Left ventricle myocardium inferior (tissue), 1 donor: ENCODE results near the gene SVOPL. TPM values are rescaled to one million over a fixed set of nuclear protein-coding genes. Genes with fewer than 3 reads are reported as not detected.

Source experiments
- DNase-seq: peaks from one replicate; pipeline ENCODE4 v3.0.0-alpha.2; 2020
- H3K27ac ChIP-seq: fragments of 200-600 bp; replicated peaks from 2 replicates; pipeline ENCODE4 v1.8.0; 2021
- H3K27me3 ChIP-seq: fragments of 200-600 bp; 2 replicates; pipeline ENCODE4 v1.8.0; 2021; ENCODE audit warnings: low read depth
- H3K36me3 ChIP-seq: fragments of 200-600 bp; 2 replicates; pipeline ENCODE4 v1.8.0; 2021
- H3K4me1 ChIP-seq: fragments of 200-600 bp; 2 replicates; pipeline ENCODE4 v1.8.0; 2021
- H3K4me3 ChIP-seq: fragments of 200-600 bp; 2 replicates; pipeline ENCODE4 v1.8.0; 2021; ENCODE audit warnings: mild to moderate bottlenecking, moderate library complexity
- H3K9me3 ChIP-seq: fragments of 200-600 bp; replicated peaks from 2 replicates; pipeline ENCODE4 v1.8.0; 2021
- CTCF ChIP-seq: fragments of 200-600 bp; IDR thresholded peaks from 2 replicates; pipeline ENCODE4 v1.8.0; 2021; ENCODE audit warnings: antibody characterized with exemption, mild to moderate bottlenecking, borderline replicate concordance
- intact Hi-C: fragments of 100-400 bp; cut with micrococcal nuclease; formaldehyde crosslinking; loops from one replicate; pipeline ENCODE4 v1.11.0; 2022
- total RNA-seq: library from RNA; stranded (reverse); fragmentation: NEBNext Ultra II Directional; extraction: Animal tissue kit (Norgen Biotek cat#: 25700); gene quantifications from one replicate; pipeline ENCODE4 v1.2.1, GENCODE V29; 2021
- donor health status: DM: no; HTN: yes; CAD: no; lungs with severe emphysema.

SVOPL gene
- total RNA-seq, 1 donor from 2014 or later = not detected

GRCh38 chr7:138618933-138619332, 82.2 kb downstream of the SVOPL start:
- Histone ChIP-seq H3K27me3 (no peaks in the 10 kb centered on the region), H3K36me3 (no peaks in the 10 kb centered on the region), H3K4me3 (no peak overlapping the region), H3K27ac (no peak overlapping the region), H3K9me3 (no peaks in the 10 kb centered on the region), H3K4me1 (no peaks in the 10 kb centered on the region)
- DNase-seq = no peak
- no peak for TF ChIP-seq CTCF
- intact Hi-C loops = no loop called here

GRCh38 chr7:138618506-138618905, 82.7 kb downstream of the SVOPL start:
- H3K27me3 ChIP-seq = no peaks in the 10 kb centered on the region

GRCh38 chr7:138616085-138616484, 85.1 kb downstream of the SVOPL start:
- intact Hi-C loops = no loop called here
- H3K36me3 ChIP-seq = no peaks in the 10 kb centered on the region
- H3K27me3 ChIP-seq = no peaks in the 10 kb centered on the region
- H3K9me3 ChIP-seq = no peaks in the 10 kb centered on the region
- H3K4me3 ChIP-seq = no peak overlapping the region
- H3K27ac ChIP-seq = no peak overlapping the region
- DNase-seq = no peak
- no peak for TF ChIP-seq CTCF
- H3K4me1 ChIP-seq = no peaks in the 10 kb centered on the region

More at GRCh38 chr7:138618506-138618905, 82.7 kb downstream of the SVOPL start:
- intact Hi-C loops = no loop called here
- no peaks in the 10 kb centered on the region for H3K36me3 ChIP-seq
- no peak overlapping the region for H3K4me3 ChIP-seq
- H3K27ac ChIP-seq = no peak overlapping the region
- H3K9me3 ChIP-seq = no peaks in the 10 kb centered on the region
- no peaks in the 10 kb centered on the region for H3K4me1 ChIP-seq
- DNase-seq = no peak
- TF ChIP-seq CTCF = no peak

- no peaks in the 10 kb centered on the region for H3K27me3 ChIP-seq
- no peaks in the 10 kb centered on the region for H3K4me1 ChIP-seq
- no peak for TF ChIP-seq CTCF
- H3K4me3 ChIP-seq = no peak overlapping the region
- no peak for DNase-seq
- intact Hi-C loops = no loop called here
- H3K9me3 ChIP-seq = no peaks in the 10 kb centered on the region
- no peaks in the 10 kb centered on the region for H3K36me3 ChIP-seq
- no peak overlapping the region for H3K27ac ChIP-seq
Observed at GRCh38 chr7:138613630-138614029, 87.5 kb downstream of the SVOPL start.

GRCh38 chr7:138610671-138611170, 90.4 kb downstream of the SVOPL start:
- intact Hi-C loops = no loop called here

More at GRCh38 chr7:138610671-138611170, 90.4 kb downstream of the SVOPL start:
- no peak for TF ChIP-seq CTCF
- no peaks in the 10 kb centered on the region for H3K36me3 ChIP-seq
- H3K4me3 ChIP-seq = no peak overlapping the region
- H3K27me3 ChIP-seq = no peaks in the 10 kb centered on the region
- no peak overlapping the region for H3K27ac ChIP-seq
- DNase-seq = no peak
- no peaks in the 10 kb centered on the region for H3K4me1 ChIP-seq
- peaks cover 8% of the 10 kb centered on the region for H3K9me3 ChIP-seq
